MCF 10A (cell line): Measurements from ENCODE around the gene SH3BP2. TPM values are rescaled to one million over a fixed set of nuclear protein-coding genes. Genes with fewer than 3 reads are reported as not detected.
A peak's percentile ranks its signal among the peaks of the same experiment; 100 is the strongest.

Source experiments
- BruUV-seq: library from RNA; stranded (reverse); fragments of 400-500 nt; replicated peaks from 2 replicates; lab custom pipeline; 2021; lab: Mats Ljungman, UMichigan
- CTCF ChIA-PET: fragments of 300-600 bp; sonication (Branson Sonifier 250); formaldehyde crosslinking; extraction: SDS; loops from one replicate; lab custom pipeline; 2021; ENCODE audit warnings: antibody characterized with exemption, inconsistent platforms; lab: Yijun Ruan, JAX
- POLR2A ChIA-PET: fragments of 300-600, 350-650 bp; sonication (Branson Sonifier 250); formaldehyde crosslinking; extraction: SDS; loops from one replicate; lab custom pipeline; 2020; ENCODE audit warnings: antibody characterized with exemption, inconsistent platforms; lab: Yijun Ruan, JAX
- DNase-seq: peaks from one replicate; pipeline ENCODE4 v3.0.0-alpha.2; 2018; ENCODE audit not compliant: unreplicated experiment
- H3K27ac Mint-ChIP-seq: one replicate; pipeline ENCODE4 v1.8.0; 2022; ENCODE audit warnings: mild to moderate bottlenecking, low read depth, mixed read lengths; ENCODE audit not compliant: unreplicated experiment
- H3K27me3 Mint-ChIP-seq: one replicate; pipeline ENCODE4 v1.8.0; 2022; ENCODE audit warnings: mixed read lengths; ENCODE audit not compliant: insufficient read depth, unreplicated experiment
- H3K36me3 Mint-ChIP-seq: one replicate; pipeline ENCODE4 v1.8.0; 2022; ENCODE audit warnings: mild to moderate bottlenecking, moderate library complexity, mixed read lengths; ENCODE audit not compliant: insufficient read depth, unreplicated experiment
- H3K4me1 Mint-ChIP-seq: one replicate; pipeline ENCODE4 v1.8.0; 2022; ENCODE audit warnings: mixed read lengths; ENCODE audit not compliant: insufficient read depth, unreplicated experiment
- H3K4me3 Mint-ChIP-seq: one replicate; pipeline ENCODE4 v1.8.0; 2022; ENCODE audit warnings: mild to moderate bottlenecking, moderate library complexity, mixed read lengths; ENCODE audit not compliant: unreplicated experiment
- H3K9me3 Mint-ChIP-seq: one replicate; pipeline ENCODE4 v1.8.0; 2022; ENCODE audit warnings: mixed read lengths; ENCODE audit not compliant: unreplicated experiment
- intact Hi-C: fragments of 100-400 bp; cut with micrococcal nuclease; formaldehyde crosslinking; loops from 2 replicates; pipeline ENCODE4 v1.14.1; 2022
- total RNA-seq: library from RNA; stranded (reverse); gene quantifications from 2 replicates; pipeline ENCODE4 v1.2.3, GENCODE V29; 2022
- TF ChIP-seq, protein P1 (sequence below): fragments of 200-600 bp; IDR thresholded peaks from one replicate; pipeline ENCODE4 v1.8.0; 2022; ENCODE audit warnings: antibody characterized with exemption, mild to moderate bottlenecking; ENCODE audit not compliant: unreplicated experiment

Gene SH3BP2
- total RNA-seq, 1 experiment from 2014 or later, result 57.9 TPM

DNA sequence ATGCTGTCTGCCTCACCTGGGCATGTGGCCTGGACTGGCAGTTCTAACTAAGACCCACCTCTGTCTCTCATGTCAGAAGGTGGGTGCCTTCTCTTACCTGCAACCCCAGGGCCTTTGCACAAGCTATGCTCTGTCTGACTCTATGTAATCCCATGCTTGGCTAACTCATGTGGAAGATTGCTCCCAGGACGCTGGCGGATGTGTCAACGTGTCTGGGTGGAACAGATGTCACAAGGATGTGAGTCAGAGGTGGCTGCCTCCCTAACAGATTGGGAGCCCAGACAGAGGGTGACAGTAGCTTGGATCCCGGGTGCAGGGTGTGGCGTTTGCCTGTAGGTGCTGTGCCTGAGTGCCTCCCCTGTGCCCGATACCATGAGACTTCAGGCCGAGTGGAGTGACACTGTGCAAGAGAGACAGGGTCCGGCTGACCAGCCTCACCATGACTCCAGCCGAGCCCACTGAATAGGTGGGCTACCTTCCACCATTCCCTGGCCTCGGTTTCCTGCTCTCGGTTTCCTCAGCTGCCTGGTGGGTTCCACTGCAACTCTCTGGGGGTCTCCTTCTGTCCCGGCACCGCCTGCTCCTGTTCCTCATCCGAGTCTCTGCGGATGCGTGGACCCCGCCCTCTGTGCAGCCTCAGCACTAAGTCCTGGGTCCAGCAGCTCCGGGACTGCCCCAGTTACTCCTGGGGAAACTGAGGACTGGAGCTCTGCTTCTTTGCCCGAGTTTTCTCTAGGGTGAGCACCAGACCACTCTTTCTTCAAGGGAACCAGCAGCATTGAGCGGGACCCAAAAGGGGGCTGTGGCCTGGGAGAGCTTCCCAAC, 11.0 kb downstream of the SH3BP2 start:
- POLR2A ChIA-PET, result interaction anchor here (1.2 to 1.7 kb wide), 2 partner anchors 9 kb away, joined by 3 to 7 read pairs; no protein-coding TSS in a partner anchor
- CTCF ChIA-PET, result interaction anchor here (0.5 to 0.8 kb wide), 5 partner anchors 29 to 249 kb away, joined by 3 to 5 read pairs (median 3); no protein-coding TSS in a partner anchor
- Mint-ChIP-seq H3K4me1 (peaks cover 49% of the 10 kb centered on the region), H3K4me3 (no peak overlapping the region), H3K27me3 (no peaks in the 10 kb centered on the region), H3K27ac (no peak overlapping the region), H3K36me3 (no peaks in the 10 kb centered on the region), H3K9me3 (no peaks in the 10 kb centered on the region)
- BruUV-seq, result no TSS peak
- DNase-seq, result peak; percentile 48
- TF ChIP-seq, protein P1, sequence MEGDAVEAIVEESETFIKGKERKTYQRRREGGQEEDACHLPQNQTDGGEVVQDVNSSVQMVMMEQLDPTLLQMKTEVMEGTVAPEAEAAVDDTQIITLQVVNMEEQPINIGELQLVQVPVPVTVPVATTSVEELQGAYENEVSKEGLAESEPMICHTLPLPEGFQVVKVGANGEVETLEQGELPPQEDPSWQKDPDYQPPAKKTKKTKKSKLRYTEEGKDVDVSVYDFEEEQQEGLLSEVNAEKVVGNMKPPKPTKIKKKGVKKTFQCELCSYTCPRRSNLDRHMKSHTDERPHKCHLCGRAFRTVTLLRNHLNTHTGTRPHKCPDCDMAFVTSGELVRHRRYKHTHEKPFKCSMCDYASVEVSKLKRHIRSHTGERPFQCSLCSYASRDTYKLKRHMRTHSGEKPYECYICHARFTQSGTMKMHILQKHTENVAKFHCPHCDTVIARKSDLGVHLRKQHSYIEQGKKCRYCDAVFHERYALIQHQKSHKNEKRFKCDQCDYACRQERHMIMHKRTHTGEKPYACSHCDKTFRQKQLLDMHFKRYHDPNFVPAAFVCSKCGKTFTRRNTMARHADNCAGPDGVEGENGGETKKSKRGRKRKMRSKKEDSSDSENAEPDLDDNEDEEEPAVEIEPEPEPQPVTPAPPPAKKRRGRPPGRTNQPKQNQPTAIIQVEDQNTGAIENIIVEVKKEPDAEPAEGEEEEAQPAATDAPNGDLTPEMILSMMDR, result no peak
- intact Hi-C loops, result no loop called here

DNA sequence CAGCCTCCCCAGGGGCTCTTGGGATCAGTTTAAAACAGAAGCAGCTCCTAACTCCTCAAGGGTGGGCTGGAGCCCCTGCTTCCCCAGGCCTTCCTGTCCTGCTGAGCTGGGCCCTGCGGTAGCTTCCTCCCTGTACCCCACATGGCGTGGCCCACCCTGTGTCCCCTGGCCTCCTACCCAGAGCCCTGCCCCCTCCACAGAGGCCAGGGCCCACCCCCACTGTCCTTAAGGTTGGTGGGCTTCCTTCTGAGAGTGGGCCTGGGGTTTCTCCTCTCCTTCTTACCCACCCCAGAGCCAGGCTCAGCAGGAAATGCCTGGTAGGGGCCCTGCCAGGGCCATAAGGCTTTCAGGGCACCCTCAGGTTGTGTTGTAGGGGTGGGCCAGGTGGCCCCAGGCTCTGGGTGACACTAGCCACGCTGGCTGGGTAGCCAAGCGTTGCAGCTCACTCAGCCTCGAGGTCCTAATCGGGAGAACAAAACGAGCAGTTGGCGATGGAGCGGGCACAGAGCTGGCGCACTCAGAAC, 11.6 kb downstream of the SH3BP2 start:
- BruUV-seq, result no TSS peak
- Mint-ChIP-seq H3K27ac (peak overlapping the region; percentile 42), H3K4me3 (no peak overlapping the region), H3K9me3 (no peaks in the 10 kb centered on the region), H3K4me1 (peaks cover 42% of the 10 kb centered on the region), H3K36me3 (no peaks in the 10 kb centered on the region), H3K27me3 (no peaks in the 10 kb centered on the region)
- POLR2A ChIA-PET, result interaction anchor here (1.7 kb wide), 1 partner anchor 9 kb away, joined by 7 read pairs; no protein-coding TSS in a partner anchor
- intact Hi-C loops, result no loop called here
- TF ChIP-seq, protein P1, result no peak
- DNase-seq, result no peak
- CTCF ChIA-PET, result no interaction called here

DNA sequence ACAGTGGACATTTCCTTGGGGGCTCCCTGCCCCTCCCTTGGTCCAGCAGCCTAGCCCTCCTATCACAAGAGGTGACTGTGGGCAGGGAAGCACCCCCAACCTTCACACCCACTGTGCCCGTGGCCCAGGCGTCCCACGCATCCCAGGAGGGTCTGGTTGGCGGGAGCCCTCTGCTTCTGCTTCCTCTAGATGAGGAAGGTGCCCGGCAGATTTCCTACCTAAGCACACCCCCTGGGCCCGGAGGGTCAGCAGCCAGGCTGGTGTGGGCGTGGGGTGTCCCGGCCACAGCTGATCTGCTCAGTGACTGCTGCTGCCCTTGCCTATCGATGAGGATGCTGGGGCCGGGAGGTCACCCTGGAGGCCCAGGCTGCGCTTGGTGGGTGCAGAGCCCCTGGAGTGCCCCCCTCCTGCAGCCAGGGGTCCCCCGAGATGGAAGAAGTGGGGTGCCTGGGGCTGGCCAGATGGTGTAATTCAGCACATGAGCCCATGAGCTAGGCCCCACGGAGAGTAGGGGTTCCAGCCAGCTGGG, 12.2 kb downstream of the SH3BP2 start:
- BruUV-seq, result no TSS peak
- Mint-ChIP-seq H3K27ac (peak overlapping the region; percentile 89), H3K36me3 (no peaks in the 10 kb centered on the region), H3K27me3 (no peaks in the 10 kb centered on the region), H3K4me1 (peaks cover 42% of the 10 kb centered on the region), H3K9me3 (no peaks in the 10 kb centered on the region), H3K4me3 (peak overlapping the region; percentile 58)
- intact Hi-C loops, result no loop called here
- no peak for DNase-seq
- CTCF ChIA-PET, result no interaction called here
- POLR2A ChIA-PET, result interaction anchor here (0.6 to 1.7 kb wide), 3 partner anchors 10 to 14 kb away, joined by 3 to 7 read pairs (median 7); no protein-coding TSS in a partner anchor
- TF ChIP-seq, protein P1, result no peak
